Mesodermal cell (in vitro differentiated cells): ENCODE measurements around the gene PSMD10.

Experiments
- H3K27ac ChIP-seq: 2 replicates; pipeline ENCODE4 v1.7.0; 2013; ENCODE audit warnings: mild to moderate bottlenecking, low read depth, low read length, moderate library complexity; ENCODE audit not compliant: severe bottlenecking
- H3K36me3 ChIP-seq: 2 replicates; pipeline ENCODE4 v1.7.1; 2013; ENCODE audit warnings: mild to moderate bottlenecking, low read length, moderate library complexity; ENCODE audit not compliant: control insufficient read depth, insufficient read depth
- H3K4me1 ChIP-seq: one replicate; pipeline ENCODE4 v1.7.1; 2013; ENCODE audit warnings: mild to moderate bottlenecking, low read length; ENCODE audit not compliant: insufficient read depth, control insufficient read depth, poor library complexity, severe bottlenecking
- H3K4me3 ChIP-seq: 2 replicates; pipeline ENCODE4 v1.7.0; 2013; ENCODE audit warnings: low read length, control low read depth, mild to moderate bottlenecking; ENCODE audit not compliant: insufficient read depth, poor library complexity, severe bottlenecking; ENCODE audit errors: extremely low read depth
- H3K9me3 ChIP-seq: 2 replicates; pipeline ENCODE4 v1.7.1; 2013; ENCODE audit warnings: mild to moderate bottlenecking, low read length, moderate library complexity; ENCODE audit not compliant: control insufficient read depth
- WGBS, 2 experiments: methylation state at CpG; one replicate each; pipeline ENCODE4 v1.1.5; 2013; ENCODE audit warnings: missing lambda C conversion rate in 2 of 2; ENCODE audit not compliant: insufficient coverage in 2 of 2; 5-methylcytosine and 5-hydroxymethylcytosine counted together

The PSMD10 gene

DNA sequence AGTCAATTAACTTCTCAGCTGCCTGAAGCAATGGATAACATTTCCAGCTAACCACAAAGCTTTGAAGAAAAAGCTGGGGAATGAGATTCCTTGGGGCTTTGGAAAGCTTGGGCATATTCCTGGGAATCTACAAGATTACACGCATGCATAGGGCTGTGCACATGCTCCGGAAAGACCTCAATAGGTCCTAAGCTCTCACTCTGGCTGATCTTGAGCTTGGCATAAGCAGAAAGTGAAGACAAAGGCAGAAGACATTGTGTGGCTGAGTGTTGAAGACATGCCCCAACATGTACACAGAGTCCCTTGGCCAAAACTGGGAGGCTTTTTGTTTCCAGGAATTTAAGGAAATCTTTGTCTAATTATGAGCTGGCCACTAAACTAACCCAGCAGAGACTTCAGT lies 31.4 kb upstream of the PSMD10 start:
- no peaks in the 10 kb centered on the region for H3K36me3 ChIP-seq
- no peak overlapping the region for H3K4me3 ChIP-seq
- peak overlapping the region; percentile 66 for H3K27ac ChIP-seq
- WGBS, 2 experiments, result 83 to 85% methylated on average over 1 to 2 of the region's 2 CpGs
- peaks cover 21% of the 10 kb centered on the region for H3K4me1 ChIP-seq
- H3K9me3 ChIP-seq, result no peaks in the 10 kb centered on the region

DNA sequence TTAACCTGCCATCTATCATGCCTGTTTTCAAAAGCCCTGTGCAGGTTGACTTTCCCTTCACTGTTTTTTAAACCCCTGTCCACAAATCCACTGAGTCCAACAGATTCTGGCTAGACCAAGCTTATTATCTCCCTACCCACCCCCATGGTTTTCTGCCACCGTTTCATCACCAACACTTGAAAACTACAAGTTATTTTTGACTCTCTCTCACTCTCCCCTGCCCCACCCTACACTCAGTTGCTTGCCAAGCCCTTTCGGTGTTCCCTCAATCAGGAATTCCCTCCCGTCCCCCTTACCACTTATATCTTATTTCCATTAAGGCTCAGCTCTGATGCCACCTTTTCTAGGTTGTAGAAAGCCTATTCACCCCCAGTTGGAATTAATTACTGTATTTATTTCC lies 29.9 kb upstream of the PSMD10 start:
- no peak overlapping the region for H3K27ac ChIP-seq
- no peaks in the 10 kb centered on the region for H3K36me3 ChIP-seq
- WGBS, 2 experiments, result 100% methylated on average over 2 of the region's 3 CpGs; no CpG with 5 or more reads in 1 of the 2 experiments
- no peak overlapping the region for H3K4me3 ChIP-seq
- no peaks in the 10 kb centered on the region for H3K9me3 ChIP-seq
- peaks cover 18% of the 10 kb centered on the region for H3K4me1 ChIP-seq

DNA sequence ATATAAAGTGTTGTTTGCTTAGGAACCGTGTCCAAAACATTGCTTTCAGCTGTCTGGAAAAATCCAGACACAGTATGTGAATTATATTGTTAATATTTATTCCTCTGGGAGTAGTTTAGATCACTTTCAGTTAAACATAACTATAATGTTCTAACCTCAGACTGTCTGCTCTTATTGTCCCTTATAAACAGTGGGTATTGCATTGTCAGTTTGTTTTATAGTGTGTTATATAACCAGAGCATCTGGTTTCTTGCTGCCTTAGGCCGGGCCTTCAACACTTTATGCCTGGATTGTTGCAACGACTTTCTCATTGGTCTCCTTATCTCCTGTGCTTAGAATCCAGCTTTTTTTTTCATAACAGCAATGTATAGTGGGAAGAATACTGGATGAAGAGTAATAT lies 26.6 kb upstream of the PSMD10 start:
- peaks cover 18% of the 10 kb centered on the region for H3K4me1 ChIP-seq
- WGBS, 2 experiments, result no CpG with 5 or more reads among the region's 3 CpGs
- no peaks in the 10 kb centered on the region for H3K9me3 ChIP-seq
- no peak overlapping the region for H3K4me3 ChIP-seq
- no peak overlapping the region for H3K27ac ChIP-seq
- H3K36me3 ChIP-seq, result no peaks in the 10 kb centered on the region

DNA sequence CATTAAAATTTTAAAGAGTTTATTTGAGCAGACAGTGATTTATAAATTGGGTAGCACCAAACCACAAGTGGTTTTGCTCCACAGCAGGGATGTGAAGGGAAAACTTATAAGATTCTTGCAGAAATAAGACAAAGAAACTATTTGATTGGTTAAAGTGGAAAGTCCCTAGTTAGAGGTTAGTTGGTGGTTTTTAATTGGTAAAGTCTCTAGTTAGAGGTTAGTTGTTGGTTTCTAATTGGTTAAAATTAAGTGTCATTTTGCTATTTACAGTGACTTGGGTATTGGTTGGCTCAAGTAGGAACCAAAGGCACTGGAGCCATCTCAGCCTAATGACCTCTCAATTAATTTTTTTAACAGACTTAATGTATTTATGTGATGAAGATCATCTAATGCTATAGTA lies 23.2 kb upstream of the PSMD10 start:
- Histone ChIP-seq H3K36me3 (no peaks in the 10 kb centered on the region), H3K27ac (no peak overlapping the region), H3K4me3 (no peak overlapping the region), H3K4me1 (peaks cover 1% of the 10 kb centered on the region), H3K9me3 (no peaks in the 10 kb centered on the region)

DNA sequence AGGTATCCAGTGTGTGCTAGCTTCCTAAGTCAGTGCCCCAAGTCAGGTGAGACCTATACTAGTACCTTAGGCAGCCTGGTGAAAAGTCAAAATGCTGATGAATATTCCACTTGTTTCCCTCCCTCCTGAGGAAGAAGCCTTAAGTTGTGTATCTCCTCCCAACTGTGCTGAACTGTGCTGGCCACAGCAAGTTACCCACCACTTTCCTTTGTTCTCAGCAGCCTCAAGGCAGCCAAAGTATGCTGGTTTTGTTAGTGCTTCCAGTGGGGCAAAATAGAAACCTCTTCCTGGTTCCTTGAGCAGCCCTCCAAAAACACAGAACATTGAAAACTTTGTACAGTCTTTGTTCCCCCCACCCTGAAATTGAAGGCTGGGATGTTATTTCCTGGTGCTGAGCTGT lies 14.1 kb upstream of the PSMD10 start:
- H3K36me3 ChIP-seq, result no peaks in the 10 kb centered on the region
- no peak overlapping the region for H3K4me3 ChIP-seq
- H3K27ac ChIP-seq, result no peak overlapping the region
- no peaks in the 10 kb centered on the region for H3K4me1 ChIP-seq
- no peaks in the 10 kb centered on the region for H3K9me3 ChIP-seq

DNA sequence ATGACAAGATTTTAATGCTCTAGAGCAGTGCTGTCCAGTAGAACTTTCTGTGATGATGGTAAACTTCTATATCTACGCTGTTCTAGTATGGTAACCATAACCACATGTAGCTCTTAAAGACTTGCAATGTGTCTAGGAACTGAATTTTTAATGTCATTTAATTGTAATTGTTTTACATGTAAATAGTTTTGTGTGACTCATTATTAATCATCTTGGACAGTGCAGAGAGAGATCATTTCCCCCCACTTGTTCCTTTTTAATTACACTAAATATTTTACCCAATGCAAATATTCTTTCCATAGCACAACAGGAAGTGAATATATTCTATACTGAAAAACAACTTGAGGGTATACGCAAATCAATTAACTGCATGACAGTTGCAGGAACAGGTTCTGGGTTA lies 6.0 kb upstream of the PSMD10 start:
- WGBS, 2 experiments, result no CpG with 5 or more reads among the region's 2 CpGs

DNA sequence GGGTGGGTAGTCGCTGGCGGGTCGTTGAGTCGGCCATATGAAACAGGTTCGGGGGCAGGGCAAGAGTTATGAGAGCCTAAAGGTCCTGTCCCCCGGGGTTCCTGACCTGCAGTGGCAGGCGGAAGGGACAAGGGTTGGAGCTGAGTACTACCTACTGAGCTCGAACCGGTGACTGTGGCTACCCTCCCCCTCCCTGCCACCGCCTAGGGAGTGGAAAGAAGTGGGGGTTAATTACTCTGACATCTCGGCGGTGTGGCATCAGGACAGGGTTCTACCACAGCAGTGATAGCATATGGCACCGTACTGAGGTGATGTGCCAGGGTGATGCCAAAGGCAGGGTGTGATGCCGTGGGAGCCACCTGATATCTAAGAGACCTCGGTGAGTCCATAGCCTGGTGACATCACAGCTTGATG lies 543 bp upstream of the PSMD10 start:
- peaks cover 14% of the 10 kb centered on the region for H3K36me3 ChIP-seq
- H3K4me3 ChIP-seq, result peak overlapping the region; percentile 56
- no peak overlapping the region for H3K27ac ChIP-seq
- H3K4me1 ChIP-seq, result peaks cover 2% of the 10 kb centered on the region
- 24% methylated on average over 4 of the region's 15 CpGs; no CpG with 5 or more reads in 1 of the 2 experiments for WGBS, 2 experiments
- no peaks in the 10 kb centered on the region for H3K9me3 ChIP-seq

More for the DNA sequence above, 6.0 kb upstream of the PSMD10 start:
- Histone ChIP-seq H3K9me3 (no peaks in the 10 kb centered on the region), H3K4me1 (no peaks in the 10 kb centered on the region), H3K36me3 (no peaks in the 10 kb centered on the region), H3K27ac (no peak overlapping the region), H3K4me3 (no peak overlapping the region)

DNA sequence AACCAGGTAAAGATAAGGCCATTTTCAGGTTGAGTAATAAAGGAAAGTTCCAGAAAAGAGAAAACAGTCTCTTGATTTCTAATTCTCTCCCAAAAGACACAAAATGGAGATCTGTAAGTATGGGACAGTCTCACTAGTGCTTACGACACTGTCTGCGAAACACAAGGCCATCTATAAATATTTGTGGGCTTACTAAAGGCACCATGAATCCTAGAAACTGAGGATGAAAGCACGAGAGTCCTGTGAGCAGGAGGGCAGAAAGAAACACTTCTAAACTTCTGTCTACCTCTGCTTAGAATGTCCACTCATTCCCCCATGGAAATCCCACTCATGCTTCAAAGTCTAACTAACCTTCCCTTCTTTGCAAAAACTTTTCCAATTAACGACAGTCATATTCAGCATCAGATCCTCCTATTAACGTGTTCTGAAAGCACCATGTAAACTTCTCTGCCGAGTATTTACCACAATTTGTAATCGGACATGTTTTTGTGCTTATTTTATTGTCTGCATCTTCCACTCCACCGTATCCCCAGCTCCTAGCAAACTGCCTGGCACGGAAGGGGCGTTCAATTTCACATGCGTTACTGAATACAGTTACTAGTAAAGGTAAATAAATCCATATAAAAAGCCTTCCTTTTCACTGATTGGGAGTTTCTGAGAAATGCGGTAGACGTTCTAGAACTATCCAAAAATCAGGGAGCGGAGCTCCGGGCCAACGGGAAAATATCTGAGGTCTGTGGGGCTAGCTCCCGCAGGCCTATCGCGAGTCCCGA lies 665 bp downstream of the PSMD10 start:
- Histone ChIP-seq H3K27ac (peak overlapping the region; percentile 79), H3K9me3 (no peaks in the 10 kb centered on the region), H3K36me3 (peaks cover 19% of the 10 kb centered on the region), H3K4me3 (peak overlapping the region; percentile 56), H3K4me1 (peaks cover 2% of the 10 kb centered on the region)
- WGBS, 2 experiments, result 0% methylated on average over 3 to 4 of the region's 20 CpGs

DNA sequence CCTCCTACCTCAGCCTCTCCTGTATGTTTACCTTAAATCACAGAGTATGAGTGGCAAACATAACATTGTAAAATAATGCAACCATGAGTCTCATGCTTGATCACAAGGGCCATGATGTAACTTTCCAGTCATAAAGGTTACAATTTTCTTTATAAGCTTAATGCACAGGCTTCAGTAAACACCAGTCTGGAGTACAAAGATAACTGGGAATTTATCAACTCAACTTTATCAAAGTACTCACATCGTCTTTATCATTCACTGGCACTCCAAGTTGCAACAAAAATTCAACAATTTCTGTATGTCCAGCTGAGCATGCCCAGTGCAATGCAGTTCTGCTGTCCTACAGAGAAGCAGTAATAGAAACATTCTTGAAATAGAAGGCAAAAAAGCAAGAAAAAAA lies 2.8 kb downstream of the PSMD10 start:
- H3K9me3 ChIP-seq, result no peaks in the 10 kb centered on the region
- H3K27ac ChIP-seq, result no peak overlapping the region
- H3K36me3 ChIP-seq, result peaks cover 27% of the 10 kb centered on the region
- peaks cover 2% of the 10 kb centered on the region for H3K4me1 ChIP-seq
- H3K4me3 ChIP-seq, result no peak overlapping the region
- WGBS, 2 experiments, result no CpG with 5 or more reads among the region's 1 CpG

DNA sequence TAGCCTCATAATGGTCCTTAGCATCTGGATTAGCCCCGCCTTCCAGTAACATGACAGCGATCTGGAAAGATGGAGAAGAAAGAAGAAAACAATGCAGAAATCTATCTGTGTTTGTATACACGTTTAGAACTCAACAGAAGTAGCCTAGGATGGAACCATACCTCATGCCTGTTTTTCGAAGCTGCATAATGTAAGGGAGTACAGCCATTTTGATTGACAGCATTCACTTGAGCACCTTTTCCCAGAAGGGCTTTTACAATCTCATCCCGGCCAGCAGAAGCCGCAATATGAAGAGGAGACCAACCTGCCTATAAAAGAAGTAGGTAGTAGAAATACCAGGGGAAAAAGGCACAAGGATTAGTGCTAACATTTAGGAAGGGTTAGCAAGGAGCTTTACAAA lies 3.5 kb downstream of the PSMD10 start:
- H3K4me1 ChIP-seq, result peaks cover 2% of the 10 kb centered on the region
- no peak overlapping the region for H3K4me3 ChIP-seq
- peaks cover 27% of the 10 kb centered on the region for H3K36me3 ChIP-seq
- H3K27ac ChIP-seq, result no peak overlapping the region
- no peaks in the 10 kb centered on the region for H3K9me3 ChIP-seq
- WGBS, 2 experiments, result 90 to 100% methylated on average over 2 of the region's 6 CpGs

DNA sequence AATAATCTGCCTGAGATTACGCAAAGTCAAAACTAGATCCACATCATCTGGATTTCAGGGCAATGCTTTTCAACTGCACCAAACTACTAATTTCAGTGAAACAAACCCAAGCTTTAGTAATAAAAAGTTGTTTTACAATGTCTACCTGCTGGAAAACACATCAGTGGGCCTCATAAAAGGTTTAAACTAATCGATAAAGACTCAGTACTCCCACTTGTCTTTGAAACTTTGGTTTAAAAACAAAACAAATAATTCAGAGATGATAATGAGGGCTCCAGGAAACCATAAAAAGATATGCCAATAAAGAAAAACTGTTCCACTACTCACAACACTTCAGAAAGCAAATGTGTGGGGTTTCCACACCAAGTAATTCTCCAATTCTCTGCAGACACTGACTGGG lies 10.2 kb downstream of the PSMD10 start:
- H3K36me3 ChIP-seq, result peaks cover 9% of the 10 kb centered on the region
- no peak overlapping the region for H3K27ac ChIP-seq
- no peak overlapping the region for H3K4me3 ChIP-seq
- no peaks in the 10 kb centered on the region for H3K9me3 ChIP-seq
- WGBS, 2 experiments, result 100% methylated on average over 1 of the region's 2 CpGs; no CpG with 5 or more reads in 1 of the 2 experiments
- H3K4me1 ChIP-seq, result no peaks in the 10 kb centered on the region
